HG03575 (cell line): ENCODE measurements around the gene SCUBE2.

Experiments
- ATAC-seq: cut with Tn5 transposase; IDR thresholded peaks from one replicate; pipeline ENCODE4 v1.9.1; 2021; ENCODE audit not compliant: unreplicated experiment, insufficient number of reproducible peaks, low FRiP score; ENCODE audit errors: extremely low read depth

SCUBE2 gene

GRCh38 chr11:9091044-9091922 lies at the start of gene SCUBE2:
TSS of gene SCUBE2 (minus strand) at chr11:9091599. CDS start at chr11:9091528, 71 bp downstream.
- no peak for ATAC-seq

GRCh38 chr11:9141186-9141585 lies 49.8 kb upstream of the SCUBE2 start:
- no peak for ATAC-seq

DNA sequence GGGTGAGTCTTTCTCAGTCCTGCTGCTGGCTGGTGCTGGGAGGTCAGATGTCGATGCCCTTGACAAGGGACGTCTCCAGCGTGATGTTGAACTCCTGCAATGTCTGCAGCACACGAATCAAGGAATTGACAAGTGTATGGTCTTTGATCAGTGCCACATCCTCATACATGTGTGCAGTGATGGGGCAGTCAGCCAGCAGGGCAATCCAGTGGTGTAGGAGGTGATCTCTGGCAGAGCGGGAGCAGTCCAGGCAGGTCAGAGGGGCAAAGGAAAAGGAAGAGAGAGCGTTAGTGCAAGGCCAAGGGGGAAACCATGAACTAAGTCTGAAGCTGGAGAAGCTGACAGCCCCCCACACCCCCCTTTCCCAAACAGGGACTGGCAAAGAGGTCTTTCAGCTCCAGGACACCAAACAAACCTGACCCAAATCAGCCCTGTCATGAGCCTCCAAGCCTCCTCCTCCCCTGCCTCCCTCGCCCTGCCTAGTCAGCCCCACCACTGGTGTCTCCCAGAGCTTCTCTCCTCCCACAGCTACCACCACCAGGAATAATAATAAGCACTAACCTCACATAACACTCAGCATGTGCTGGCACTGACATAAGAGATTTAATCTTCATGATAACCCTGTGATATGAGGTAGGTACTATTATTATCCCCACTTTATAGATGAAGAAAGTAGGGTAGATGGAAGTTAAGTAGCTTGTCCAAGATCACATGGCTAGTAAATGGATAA lies 48.4 kb upstream of the SCUBE2 start:
- no peak for ATAC-seq

DNA sequence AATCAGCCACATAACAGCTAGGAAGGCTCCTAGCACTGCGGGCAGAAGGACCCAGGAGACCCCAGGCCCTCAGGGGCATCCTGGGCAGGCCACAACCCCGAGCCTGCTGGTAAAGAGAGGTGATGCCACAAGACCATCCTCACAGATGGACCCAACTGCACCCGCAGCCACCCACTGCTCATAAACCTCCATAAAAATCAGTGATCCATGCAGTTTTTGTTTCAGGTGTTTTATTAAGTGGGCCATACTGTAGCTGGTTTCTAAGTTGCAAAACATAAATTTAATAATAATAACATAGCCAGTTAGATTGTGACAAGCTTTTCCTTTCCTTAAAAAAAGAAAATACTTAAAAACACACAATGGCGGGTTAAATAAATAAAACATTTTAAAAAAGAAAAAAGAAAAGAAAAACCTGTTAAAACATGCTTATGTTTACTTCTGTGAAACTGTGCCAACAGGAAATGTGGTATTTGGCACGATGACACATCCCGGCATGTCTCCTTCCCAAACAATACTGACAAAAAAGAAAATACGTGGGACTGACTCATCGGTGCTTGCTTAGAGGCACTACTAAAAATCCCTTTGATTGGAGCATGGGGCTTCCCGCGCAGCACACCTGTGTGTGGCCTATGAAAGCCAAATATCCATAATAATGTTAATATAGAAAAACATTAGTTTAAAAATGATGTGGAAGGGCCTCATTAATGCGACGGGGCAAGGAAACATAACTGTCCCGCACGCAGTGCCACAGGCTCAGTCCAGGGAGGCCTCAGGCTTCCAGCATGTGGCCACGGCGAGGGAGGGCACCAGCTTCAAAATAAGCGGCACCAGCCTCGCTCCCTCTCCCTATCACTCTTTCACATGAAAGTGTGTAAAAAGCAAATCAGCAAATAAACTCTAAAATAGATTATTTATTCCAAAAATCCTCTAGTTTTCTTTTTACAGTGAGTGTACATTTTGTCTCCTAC lies 47.5 kb upstream of the SCUBE2 start:
- no peak for ATAC-seq

- ATAC-seq, result no peak
Observed at GRCh38 chr11:9138133-9138453, 46.7 kb upstream of the SCUBE2 start.

- no peak for ATAC-seq
Observed at GRCh38 chr11:9137293-9138132, 46.1 kb upstream of the SCUBE2 start.

DNA sequence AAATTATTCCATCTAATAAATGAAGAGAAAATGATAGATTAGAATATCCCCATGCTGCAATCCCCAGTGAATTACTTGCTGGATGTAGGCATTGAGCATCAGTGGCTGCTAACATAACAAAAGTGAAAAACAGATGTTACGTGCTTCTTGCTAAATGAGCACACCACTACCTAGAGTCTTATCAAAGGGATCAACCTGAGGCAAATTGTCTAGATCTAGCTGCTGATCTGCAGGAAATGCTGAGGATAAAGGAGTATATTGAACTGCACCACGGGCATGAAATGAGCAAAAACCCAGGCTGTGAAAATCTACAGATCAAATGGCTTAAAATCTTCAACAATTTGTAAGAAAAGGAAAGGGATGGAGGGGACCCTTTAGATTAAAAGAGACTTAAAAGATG lies 45.3 kb upstream of the SCUBE2 start:
- no peak for ATAC-seq

GRCh38 chr11:9133956-9134355 lies 42.6 kb upstream of the SCUBE2 start:
- no peak for ATAC-seq

DNA sequence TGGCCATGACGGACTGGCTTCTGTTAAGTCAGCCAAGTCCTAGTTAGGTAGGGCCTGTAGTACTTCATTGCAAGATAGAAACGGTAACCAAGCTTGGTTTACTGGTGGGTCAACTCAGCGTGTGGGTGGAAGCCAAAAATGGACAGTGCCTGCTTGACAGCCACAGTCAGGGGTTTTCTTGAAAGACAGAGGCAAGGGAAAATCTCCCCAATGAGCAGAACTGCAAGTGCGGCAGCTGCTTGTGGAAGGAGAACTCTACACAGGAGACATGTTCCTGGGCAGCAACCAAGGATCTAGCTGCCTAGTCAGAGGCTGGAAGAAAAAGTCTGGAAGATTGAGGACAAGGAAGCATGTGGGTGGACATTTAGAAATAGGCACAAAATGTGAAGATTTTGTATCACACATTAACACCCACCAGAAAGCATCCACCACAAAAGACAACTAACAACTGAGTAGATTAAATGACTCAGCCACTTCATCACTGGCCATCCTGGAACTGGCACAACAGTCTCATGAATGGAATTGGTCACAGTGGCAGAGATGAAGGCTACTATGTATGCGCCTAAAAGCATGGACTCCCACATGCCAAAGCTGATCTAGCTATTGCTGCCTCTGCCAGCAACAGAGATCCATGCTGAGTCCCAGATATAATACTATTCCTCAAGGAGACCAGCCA lies 40.9 kb upstream of the SCUBE2 start:
- ATAC-seq, result no peak

DNA sequence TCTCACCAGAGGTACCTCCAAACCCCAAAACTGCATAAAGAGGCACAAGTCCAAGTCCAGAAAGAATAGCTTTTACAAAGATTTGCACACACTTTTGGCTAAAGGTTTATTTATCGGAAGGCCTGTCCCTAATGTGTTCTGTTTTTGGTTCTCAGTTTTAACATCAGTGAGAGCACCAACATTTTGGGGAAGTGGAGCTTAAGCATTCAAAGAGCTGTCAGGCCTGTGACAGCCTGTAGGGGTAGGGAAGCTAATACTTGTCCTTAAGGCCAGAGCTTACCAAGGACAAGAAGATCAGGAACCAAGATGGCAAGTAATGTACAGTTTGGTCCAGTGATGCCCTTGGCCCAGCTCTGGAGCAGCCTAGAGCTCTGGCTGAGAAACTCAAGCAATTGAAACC lies 38.9 kb upstream of the SCUBE2 start:
- ATAC-seq, result no peak

DNA sequence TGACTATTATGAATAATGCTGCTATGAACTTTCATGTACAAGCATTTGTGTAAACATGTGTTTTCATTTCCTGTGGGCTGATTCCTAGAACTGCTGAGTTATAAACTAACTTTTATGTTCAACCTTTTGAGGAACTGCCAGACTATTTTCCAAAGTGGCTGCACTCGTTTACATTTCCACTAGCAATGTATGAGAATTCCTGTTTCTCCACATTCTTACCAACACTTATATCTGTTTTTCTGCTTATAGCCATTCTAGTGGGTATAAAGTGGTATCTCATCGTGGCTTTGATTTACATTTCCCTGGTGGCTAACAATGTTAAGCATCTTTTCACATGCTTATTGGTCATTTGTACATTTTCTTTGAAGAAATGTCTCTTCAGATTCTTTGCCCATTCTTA lies 35.2 kb upstream of the SCUBE2 start:
- ATAC-seq, result no peak

DNA sequence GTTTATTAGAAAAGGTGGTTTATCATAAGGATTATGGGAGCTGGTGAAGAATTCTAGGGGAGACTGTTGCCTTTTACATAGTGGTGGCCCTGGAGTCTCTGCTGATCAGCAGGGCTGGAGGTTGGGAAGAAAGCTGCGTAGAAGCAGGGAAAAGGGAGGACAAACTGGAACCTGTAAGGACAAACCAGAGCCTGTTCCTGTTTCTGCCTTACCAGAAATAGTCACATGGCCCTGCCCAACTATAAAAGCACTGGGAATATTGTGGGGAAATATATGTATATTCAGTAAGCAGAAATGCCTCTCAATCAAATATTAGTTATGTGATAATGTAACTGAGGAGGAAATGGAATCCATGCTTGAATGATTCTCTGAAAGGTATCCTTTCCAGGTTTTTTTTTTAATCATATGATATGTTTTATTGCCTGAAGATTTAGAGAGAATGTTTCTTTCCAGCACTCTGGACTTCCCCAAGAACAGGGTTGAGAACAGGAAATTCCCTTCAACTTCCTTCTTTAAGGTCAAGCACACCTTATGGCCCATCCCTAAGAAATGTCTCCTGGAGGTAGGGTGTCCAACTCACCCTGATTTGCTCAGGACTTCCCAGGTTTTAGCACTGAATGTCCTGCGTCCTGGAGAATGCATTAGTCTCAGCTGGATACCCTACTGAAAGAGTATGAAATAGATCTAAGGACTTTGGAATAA lies 33.9 kb upstream of the SCUBE2 start:
- ATAC-seq, result no peak

GRCh38 chr11:9123595-9124304 lies 32.4 kb upstream of the SCUBE2 start:
- no peak for ATAC-seq

DNA sequence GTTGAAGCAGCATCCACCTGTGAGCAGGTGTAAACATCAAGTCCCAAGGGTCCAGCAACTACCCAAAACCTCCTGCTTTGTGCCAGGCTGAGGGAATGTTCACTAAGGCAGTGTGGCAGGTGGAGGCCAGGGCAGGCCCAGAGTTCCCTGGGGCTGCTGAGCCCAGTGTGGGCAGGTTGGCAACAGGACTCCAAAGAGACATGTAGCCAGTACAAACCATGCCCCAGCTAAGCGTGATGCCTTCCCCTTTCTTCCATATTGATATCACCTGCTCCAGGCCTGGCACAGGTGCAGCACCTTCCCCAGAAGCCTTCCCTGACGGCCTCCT lies 30.0 kb upstream of the SCUBE2 start:
- ATAC-seq, result no peak

GRCh38 chr11:9120664-9121468 lies 29.5 kb upstream of the SCUBE2 start:
- no peak for ATAC-seq

DNA sequence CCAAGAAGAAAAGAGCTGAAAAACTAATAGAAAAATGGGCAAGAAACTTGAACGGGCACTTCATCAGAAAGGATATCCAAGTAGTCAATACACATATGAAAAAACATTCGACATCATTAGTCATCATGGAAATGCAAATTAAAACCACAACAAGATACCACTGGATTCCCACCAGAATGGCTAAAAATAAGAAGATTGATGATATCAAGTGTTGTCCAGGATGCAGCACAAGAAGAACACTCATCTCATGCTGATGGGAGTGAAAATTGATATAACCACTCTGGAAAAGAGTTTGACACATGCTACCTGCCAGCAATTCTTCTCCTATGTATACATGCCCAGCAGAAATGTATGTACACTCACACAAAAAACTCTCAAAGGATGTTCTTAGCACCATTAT lies 26.9 kb upstream of the SCUBE2 start:
- ATAC-seq, result no peak
